ENCODE data around the gene CLK4. TPM values are rescaled to one million over a fixed set of nuclear protein-coding genes. Genes with fewer than 3 reads are reported as not detected.

CLK4 gene
- total RNA-seq, 4 donors from 2014 or later = 15.5 to 77.3 (median 34.1) TPM

DNA sequence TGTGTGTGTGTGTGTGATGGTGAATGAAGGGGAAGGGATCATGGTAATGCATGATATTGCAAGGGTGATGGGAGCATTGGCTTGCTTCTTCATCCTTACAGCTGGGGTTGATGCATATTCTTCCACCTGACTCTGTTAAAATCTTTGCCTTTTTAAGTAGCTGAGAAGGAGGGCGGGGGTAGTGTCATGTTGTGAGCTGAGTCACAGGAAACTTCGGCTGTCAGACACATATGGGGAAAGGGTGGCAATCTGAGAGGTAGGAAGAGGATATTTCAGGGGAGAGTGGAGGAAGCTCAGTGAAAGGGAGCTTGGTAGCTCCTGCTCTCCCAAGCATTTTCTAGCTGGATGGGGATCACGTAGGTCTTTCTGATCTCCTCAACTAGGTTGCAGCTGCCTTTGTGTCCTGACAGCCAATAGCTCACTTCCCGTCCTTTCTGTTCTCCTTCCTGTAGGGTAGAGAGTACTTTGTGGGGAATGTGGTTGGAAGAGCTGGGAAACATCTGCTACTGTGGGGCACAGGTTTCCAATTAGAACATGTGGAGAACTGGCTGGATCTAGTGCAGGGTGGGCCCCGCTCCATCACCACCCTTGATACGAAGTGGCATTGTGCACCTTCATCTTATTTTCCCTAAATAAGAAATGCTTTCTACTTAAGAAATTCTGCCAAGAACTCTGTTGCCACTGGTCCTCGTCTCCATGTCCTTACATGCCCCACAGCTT lies 18.1 kb upstream of the CLK4 start:
- WGBS = 57% methylated on average over 7 of the region's 7 CpGs
- H3K27me3 ChIP-seq = no peaks in the 10 kb centered on the region
- DNase-seq (ENCODE audit: low spot score in 2 of 2) = no peak

DNA sequence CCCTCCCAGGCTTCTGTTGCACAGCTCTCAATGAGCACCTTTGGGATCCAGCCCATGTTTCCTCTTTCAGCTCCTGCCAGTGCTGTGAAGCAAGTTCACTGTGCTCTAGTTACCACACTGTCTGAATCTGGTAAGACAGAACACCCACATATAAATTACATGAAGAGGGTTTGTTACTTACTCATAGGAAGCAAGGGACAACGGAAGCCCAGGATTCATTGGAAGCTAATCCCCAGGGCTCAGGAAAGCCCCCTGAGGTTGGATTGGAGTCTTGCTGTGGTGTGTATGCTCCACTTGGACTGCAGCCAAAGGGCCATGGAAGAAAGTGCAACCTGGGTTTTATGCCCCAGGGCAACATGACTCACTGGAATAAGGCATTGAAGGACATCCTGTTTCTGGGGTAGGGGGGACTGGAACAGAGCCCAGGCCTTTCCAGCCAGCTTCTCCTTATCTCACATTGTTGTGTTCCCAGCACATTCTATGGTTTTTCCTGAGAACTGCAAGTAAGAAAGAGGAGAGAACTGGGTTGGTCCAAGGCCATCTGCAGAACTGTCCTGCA lies 15.6 kb upstream of the CLK4 start:
- Histone ChIP-seq H3K4me3 (no peak overlapping the region), H3K9me3 (no peaks in the 10 kb centered on the region), H3K27ac (no peak overlapping the region), H3K36me3 (no peaks in the 10 kb centered on the region), H3K27me3 (no peaks in the 10 kb centered on the region), H3K4me1 (peaks cover 4% of the 10 kb centered on the region)
- no peak for TF ChIP-seq POLR2AphosphoS5 (IDR thresholded peaks at IDR 0.05)
- 13% methylated on average over 1 of the region's 1 CpG for whole genome bisulfite sequencing
- no peak for DNase-seq (ENCODE audit: low spot score in 2 of 2)

More for the DNA sequence above, 18.1 kb upstream of the CLK4 start:
- H3K9me3 ChIP-seq = no peaks in the 10 kb centered on the region
- no peaks in the 10 kb centered on the region for H3K36me3 ChIP-seq
- H3K27ac ChIP-seq = no peak overlapping the region
- TF ChIP-seq EP300 (IDR thresholded peaks at IDR 0.05) (no peak), POLR2AphosphoS5 (IDR thresholded peaks at IDR 0.05) (no peak), POLR2A (IDR thresholded peaks at IDR 0.05) (no peak)
- TF ChIP-seq, protein P1, sequence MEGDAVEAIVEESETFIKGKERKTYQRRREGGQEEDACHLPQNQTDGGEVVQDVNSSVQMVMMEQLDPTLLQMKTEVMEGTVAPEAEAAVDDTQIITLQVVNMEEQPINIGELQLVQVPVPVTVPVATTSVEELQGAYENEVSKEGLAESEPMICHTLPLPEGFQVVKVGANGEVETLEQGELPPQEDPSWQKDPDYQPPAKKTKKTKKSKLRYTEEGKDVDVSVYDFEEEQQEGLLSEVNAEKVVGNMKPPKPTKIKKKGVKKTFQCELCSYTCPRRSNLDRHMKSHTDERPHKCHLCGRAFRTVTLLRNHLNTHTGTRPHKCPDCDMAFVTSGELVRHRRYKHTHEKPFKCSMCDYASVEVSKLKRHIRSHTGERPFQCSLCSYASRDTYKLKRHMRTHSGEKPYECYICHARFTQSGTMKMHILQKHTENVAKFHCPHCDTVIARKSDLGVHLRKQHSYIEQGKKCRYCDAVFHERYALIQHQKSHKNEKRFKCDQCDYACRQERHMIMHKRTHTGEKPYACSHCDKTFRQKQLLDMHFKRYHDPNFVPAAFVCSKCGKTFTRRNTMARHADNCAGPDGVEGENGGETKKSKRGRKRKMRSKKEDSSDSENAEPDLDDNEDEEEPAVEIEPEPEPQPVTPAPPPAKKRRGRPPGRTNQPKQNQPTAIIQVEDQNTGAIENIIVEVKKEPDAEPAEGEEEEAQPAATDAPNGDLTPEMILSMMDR (IDR thresholded peaks at IDR 0.05) = no peak
- H3K4me1 ChIP-seq = peaks cover 4% of the 10 kb centered on the region
- H3K4me3 ChIP-seq = no peak overlapping the region

DNA sequence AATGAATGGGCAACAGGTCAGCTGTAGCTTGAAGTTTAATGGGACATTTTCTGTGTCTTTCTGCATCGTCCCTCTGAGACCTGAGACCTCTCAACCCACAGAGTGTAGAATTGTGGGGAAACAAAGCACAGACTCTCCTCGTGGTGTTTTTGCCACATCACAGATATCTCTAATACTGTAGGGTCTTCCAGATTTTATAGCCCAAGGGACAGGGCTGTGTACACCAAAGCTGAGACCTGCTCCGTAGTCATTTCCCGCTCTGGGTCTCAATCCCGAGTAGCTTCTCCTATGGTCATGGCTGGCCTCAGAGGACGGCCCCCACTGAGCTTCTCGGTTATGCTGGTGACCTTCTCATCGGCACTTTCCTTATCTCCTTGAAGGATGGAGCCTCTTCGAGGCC lies 14.9 kb upstream of the CLK4 start:
- Histone ChIP-seq H3K4me3 (no peak overlapping the region), H3K9me3 (no peaks in the 10 kb centered on the region), H3K4me1 (peaks cover 4% of the 10 kb centered on the region), H3K27me3 (no peaks in the 10 kb centered on the region), H3K36me3 (no peaks in the 10 kb centered on the region), H3K27ac (no peak overlapping the region)
- WGBS = 70% methylated on average over 9 of the region's 9 CpGs
- no peak for DNase-seq (ENCODE audit: low spot score in 2 of 2)
- no peak for TF ChIP-seq POLR2A (IDR thresholded peaks at IDR 0.05)
- TF ChIP-seq, protein P1 (IDR thresholded peaks at IDR 0.05) = no peak
- TF ChIP-seq POLR2AphosphoS5 (IDR thresholded peaks at IDR 0.05) = no peak
- no peak for TF ChIP-seq EP300 (IDR thresholded peaks at IDR 0.05)

DNA sequence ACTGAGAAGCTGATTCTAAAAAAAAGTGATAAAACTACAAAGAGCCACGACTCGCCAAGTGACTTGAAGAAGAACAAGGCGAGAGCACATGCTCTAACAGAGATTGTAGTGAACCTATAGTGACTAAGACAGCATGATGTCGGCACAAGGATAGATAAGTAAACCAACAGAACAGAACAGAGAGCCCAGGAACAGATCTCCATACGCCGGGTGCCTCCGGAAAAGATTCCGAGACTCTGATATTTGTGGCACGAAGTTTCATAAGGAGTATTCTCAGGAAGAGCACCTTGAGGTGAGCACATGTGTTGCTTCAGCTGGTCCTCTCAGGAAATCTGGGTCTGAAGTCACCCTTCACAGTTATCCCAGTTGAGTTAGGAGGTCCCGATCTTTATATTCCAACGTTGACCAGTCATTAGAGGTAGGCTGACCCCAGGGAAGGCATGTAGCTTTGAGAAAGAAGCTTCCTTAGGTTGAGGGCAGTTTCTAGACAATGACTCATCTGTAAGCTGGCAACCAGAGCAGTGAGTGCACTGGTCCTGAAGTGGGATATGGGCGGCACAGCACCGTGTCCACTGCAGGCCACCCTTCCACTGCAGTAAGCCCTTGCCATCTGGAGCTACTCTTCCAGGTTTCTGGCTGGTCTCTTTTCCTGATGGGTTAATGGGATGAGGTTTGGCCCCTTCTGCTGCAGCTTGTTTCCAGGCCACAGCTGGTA lies 13.6 kb upstream of the CLK4 start:
- Histone ChIP-seq H3K27ac (no peak overlapping the region), H3K27me3 (no peaks in the 10 kb centered on the region), H3K4me1 (peaks cover 4% of the 10 kb centered on the region), H3K9me3 (no peaks in the 10 kb centered on the region), H3K4me3 (no peak overlapping the region), H3K36me3 (no peaks in the 10 kb centered on the region)
- 90% methylated on average over 13 of the region's 13 CpGs for WGBS
- DNase-seq (ENCODE audit: low spot score in 2 of 2) = no peak
- TF ChIP-seq, protein P1 (IDR thresholded peaks at IDR 0.05) = no peak
- TF ChIP-seq EP300 (IDR thresholded peaks at IDR 0.05) = no peak
- TF ChIP-seq POLR2AphosphoS5 (IDR thresholded peaks at IDR 0.05) = no peak
- no peak for TF ChIP-seq POLR2A (IDR thresholded peaks at IDR 0.05)

DNA sequence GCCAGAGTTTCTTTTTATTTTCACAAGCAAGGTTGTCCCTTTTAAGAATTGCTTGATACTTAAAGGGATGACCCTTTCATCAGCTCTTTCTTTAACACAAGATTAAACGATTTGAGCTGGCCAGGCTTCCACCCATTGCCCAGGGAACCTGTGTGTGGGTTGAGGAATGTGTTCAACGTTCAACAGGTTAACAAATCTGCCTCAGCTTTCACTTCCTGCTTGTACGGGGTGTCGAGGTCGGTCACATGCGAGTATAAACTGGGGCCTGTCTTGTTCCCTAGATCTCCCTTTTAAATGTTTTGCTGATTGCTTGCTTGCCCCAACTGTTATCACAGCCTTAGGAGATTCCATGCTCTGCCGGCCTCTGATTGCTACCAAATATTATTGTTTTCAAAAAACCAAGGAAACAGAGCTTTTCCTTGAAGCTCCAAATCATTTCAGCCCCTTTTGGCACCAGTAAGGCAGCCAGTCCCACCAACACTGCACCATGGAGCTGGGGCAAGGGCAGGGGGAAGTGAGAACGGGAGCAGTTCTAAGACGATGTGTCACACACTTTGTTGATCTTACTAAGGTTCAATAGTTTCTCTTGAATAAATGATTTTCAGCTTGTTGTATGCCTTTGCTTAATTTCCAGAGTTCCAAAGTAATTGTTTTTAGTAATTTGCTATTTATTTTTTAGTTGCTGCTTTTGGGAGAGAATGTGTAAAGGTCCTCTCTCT lies 10.7 kb upstream of the CLK4 start:
- Histone ChIP-seq H3K4me1 (peaks cover 2% of the 10 kb centered on the region), H3K27me3 (no peaks in the 10 kb centered on the region)
- WGBS = 62% methylated on average over 9 of the region's 9 CpGs

More for the DNA sequence above, 10.7 kb upstream of the CLK4 start:
- Histone ChIP-seq H3K4me3 (no peak overlapping the region), H3K36me3 (no peaks in the 10 kb centered on the region), H3K27ac (no peak overlapping the region), H3K9me3 (no peaks in the 10 kb centered on the region)
- TF ChIP-seq, protein P1 (IDR thresholded peaks at IDR 0.05) = no peak
- no peak for TF ChIP-seq POLR2A (IDR thresholded peaks at IDR 0.05)
- no peak for TF ChIP-seq EP300 (IDR thresholded peaks at IDR 0.05)
- TF ChIP-seq POLR2AphosphoS5 (IDR thresholded peaks at IDR 0.05) = no peak
- no peak for DNase-seq (ENCODE audit: low spot score in 2 of 2)

Measured in suprapubic skin (tissue), 4 donors.